Cardiac muscle cell (in vitro differentiated cells and primary cell): ENCODE data around the gene PARP8. TPM values are rescaled to one million over a fixed set of nuclear protein-coding genes. Genes with fewer than 3 reads are reported as not detected.

Experiments
- DNase-seq, 2 donors: peaks; one replicate each; pipeline versions ENCODE4 v3.0.0 to v3.0.0-alpha.2; 2010 to 2017; ENCODE audit warnings: low read depth in 1 of 2, low spot score in 1 of 2
- H3K27ac ChIP-seq: fragments of 200-600 bp; sonication (generic); 2 replicates; pipeline ENCODE4 v1.5.1; 2016
- H3K27me3 ChIP-seq: fragments of 200-600 bp; sonication (generic); 2 replicates; pipeline ENCODE4 v1.6.0; 2016; ENCODE audit warnings: control low read depth
- H3K36me3 ChIP-seq: fragments of 200-600 bp; sonication (generic); 2 replicates; pipeline ENCODE4 v1.5.1; 2016; ENCODE audit warnings: control low read depth
- H3K4me1 ChIP-seq: fragments of 200-600 bp; sonication (generic); 2 replicates; pipeline ENCODE4 v1.8.1; 2017; ENCODE audit warnings: low read depth, mild to moderate bottlenecking, mixed run types
- H3K4me3 ChIP-seq: fragments of 200-600 bp; sonication (generic); 2 replicates; pipeline ENCODE4 v1.5.1; 2016; ENCODE audit warnings: mild to moderate bottlenecking
- H3K9me3 ChIP-seq: fragments of 200-600 bp; sonication (generic); 2 replicates; pipeline ENCODE4 v1.5.1; 2017; ENCODE audit warnings: low read depth, mild to moderate bottlenecking, control low read depth
- CTCF ChIP-seq: IDR thresholded peaks from 2 replicates; pipeline ENCODE4 v1.5.1; 2012; ENCODE audit warnings: low read depth, mild to moderate bottlenecking, low read length
- polyA plus RNA-seq: library from polyadenylated mRNA; unstranded; fragments of >200 nt; fragmentation: Nextera tagmentation; extraction: Ambion mirVana; gene quantifications from 2 replicates; pipeline ENCODE4 v1.2.1, GENCODE V29; 2016
- total RNA-seq: library from RNA; depleted of rRNA; stranded (reverse); fragments of >200 nt; gene quantifications from 2 replicates; pipeline ENCODE4 v1.2.3, GENCODE V29; 2016

The PARP8 gene
- total and polyA plus RNA-seq, 2 experiments from 2014 or later: 18.2 to 19.8 TPM

- Histone ChIP-seq H3K4me3 (no peak overlapping the region), H3K27ac (no peak overlapping the region), H3K9me3 (no peaks in the 10 kb centered on the region), H3K36me3 (no peaks in the 10 kb centered on the region), H3K4me1 (no peaks in the 10 kb centered on the region), H3K27me3 (no peaks in the 10 kb centered on the region)
- DNase-seq: no peak
- no peak for TF ChIP-seq CTCF
Observed at GRCh38 chr5:50745221-50745910, 78.9 kb downstream of the PARP8 start.

- DNase-seq: no peak
- no peaks in the 10 kb centered on the region for H3K36me3 ChIP-seq
- H3K4me3 ChIP-seq: no peak overlapping the region
- no peak overlapping the region for H3K27ac ChIP-seq
- no peaks in the 10 kb centered on the region for H3K27me3 ChIP-seq
- TF ChIP-seq CTCF: no peak
- H3K9me3 ChIP-seq: no peaks in the 10 kb centered on the region
- H3K4me1 ChIP-seq: no peaks in the 10 kb centered on the region
Observed at GRCh38 chr5:50749181-50749580, 82.7 kb downstream of the PARP8 start.

- TF ChIP-seq CTCF: no peak
- Histone ChIP-seq H3K36me3 (no peaks in the 10 kb centered on the region), H3K4me1 (no peaks in the 10 kb centered on the region), H3K4me3 (no peak overlapping the region), H3K27ac (no peak overlapping the region), H3K27me3 (no peaks in the 10 kb centered on the region), H3K9me3 (no peaks in the 10 kb centered on the region)
- DNase-seq: no peak
Observed at GRCh38 chr5:50749873-50750272, 83.4 kb downstream of the PARP8 start.

- Histone ChIP-seq H3K9me3 (no peaks in the 10 kb centered on the region), H3K4me3 (no peak overlapping the region), H3K27ac (no peak overlapping the region), H3K27me3 (no peaks in the 10 kb centered on the region), H3K4me1 (no peaks in the 10 kb centered on the region), H3K36me3 (no peaks in the 10 kb centered on the region)
- peak; percentile 78 for TF ChIP-seq CTCF
- DNase-seq: peak; percentile 66 to 72
Observed at GRCh38 chr5:50751064-50751657, 84.7 kb downstream of the PARP8 start.

- Histone ChIP-seq H3K9me3 (no peaks in the 10 kb centered on the region), H3K4me3 (no peak overlapping the region), H3K4me1 (no peaks in the 10 kb centered on the region), H3K36me3 (no peaks in the 10 kb centered on the region), H3K27me3 (no peaks in the 10 kb centered on the region), H3K27ac (no peak overlapping the region)
- DNase-seq: no peak
- TF ChIP-seq CTCF: no peak
Observed at GRCh38 chr5:50752800-50753199, 86.4 kb downstream of the PARP8 start.
